Natural killer cell (primary cell): Measurements from ENCODE around the gene HSPB2. TPM values are rescaled to one million over a fixed set of nuclear protein-coding genes. Genes with fewer than 3 reads are reported as not detected.

ENCODE experiments used
- ATAC-seq, 3 donors: fragments of 150-1000 bp in 2 of 3; fragments of 200-7000 bp in 1 of 3; cut with Tn5 transposase; 1 replicate in 1 of 3; 2 replicates in 2 of 3; pipeline ENCODE4 v1.10.0; 2021; ENCODE audit warnings: mild to moderate bottlenecking in 2 of 3, moderate library complexity in 2 of 3
- DNase-seq, 2 donors: peaks; one replicate each; pipeline versions ENCODE4 v3.0.0 to v3.0.0-alpha.2; 2013 to 2021; ENCODE audit warnings: mixed read lengths in 1 of 2
- H3K27ac ChIP-seq: one replicate; pipeline ENCODE4 v1.5.1; 2013; ENCODE audit warnings: mild to moderate bottlenecking, low read length
- H3K27me3 ChIP-seq: one replicate; pipeline ENCODE4 v1.6.1; 2013; ENCODE audit warnings: low read length; ENCODE audit not compliant: control insufficient read depth, insufficient read depth
- H3K36me3 ChIP-seq: one replicate; pipeline ENCODE4 v1.6.1; 2013; ENCODE audit warnings: low read length; ENCODE audit not compliant: control insufficient read depth, insufficient read depth
- H3K4me1 ChIP-seq: one replicate; pipeline ENCODE4 v1.6.1; 2013; ENCODE audit warnings: low read length; ENCODE audit not compliant: control insufficient read depth, insufficient read depth
- H3K4me3 ChIP-seq: one replicate; pipeline ENCODE4 v1.5.1; 2013; ENCODE audit warnings: low read length
- H3K9me3 ChIP-seq: one replicate; pipeline ENCODE4 v1.6.1; 2013; ENCODE audit warnings: low read length; ENCODE audit not compliant: control insufficient read depth, insufficient read depth
- H3K27ac Mint-ChIP-seq, 2 donors: one replicate each; pipeline ENCODE4 v1.8.0; 2022; ENCODE audit warnings: mild to moderate bottlenecking in 2 of 2, mixed read lengths in 2 of 2, moderate library complexity in 1 of 2
- H3K27me3 Mint-ChIP-seq, 2 donors: one replicate each; pipeline ENCODE4 v1.8.0; 2022; ENCODE audit warnings: low read depth in 2 of 2, mixed read lengths in 2 of 2
- H3K36me3 Mint-ChIP-seq: one replicate; pipeline ENCODE4 v1.8.0; 2022; ENCODE audit warnings: mixed read lengths
- H3K4me1 Mint-ChIP-seq, 2 donors: one replicate each; pipeline ENCODE4 v1.8.0; 2022; ENCODE audit warnings: mixed read lengths in 2 of 2
- H3K4me3 Mint-ChIP-seq: one replicate; pipeline ENCODE4 v1.8.0; 2022; ENCODE audit warnings: mild to moderate bottlenecking, moderate library complexity, mixed read lengths
- H3K9me3 Mint-ChIP-seq, 2 donors: one replicate each; pipeline ENCODE4 v1.8.0; 2022; ENCODE audit warnings: mixed read lengths in 2 of 2
- CTCF ChIP-seq: fragments of 200-600 bp; IDR thresholded peaks from one replicate; pipeline ENCODE4 v1.8.0; 2022; ENCODE audit warnings: antibody characterized with exemption
- WGBS: methylation state at CpG from one replicate; pipeline ENCODE4 v1.1.7; 2013; ENCODE audit warnings: missing lambda C conversion rate; ENCODE audit not compliant: insufficient coverage; 5-methylcytosine and 5-hydroxymethylcytosine counted together
- intact Hi-C: fragments of 100-400 bp; cut with micrococcal nuclease; formaldehyde crosslinking; loops from one replicate; pipeline ENCODE4 v1.14.2; 2022
- total RNA-seq, 4 donors: library from RNA; stranded (reverse); fragments of 120-200 nt in 1 of 4; gene quantifications; one replicate each; pipeline versions ENCODE4 v1.2.3 to v1.2.4, GENCODE V29; 2013 to 2022

HSPB2 gene
- total RNA-seq, 3 donors from 2014 or later (not counting 1 experiment from before 2014, with no cell fraction given): not detected

DNA sequence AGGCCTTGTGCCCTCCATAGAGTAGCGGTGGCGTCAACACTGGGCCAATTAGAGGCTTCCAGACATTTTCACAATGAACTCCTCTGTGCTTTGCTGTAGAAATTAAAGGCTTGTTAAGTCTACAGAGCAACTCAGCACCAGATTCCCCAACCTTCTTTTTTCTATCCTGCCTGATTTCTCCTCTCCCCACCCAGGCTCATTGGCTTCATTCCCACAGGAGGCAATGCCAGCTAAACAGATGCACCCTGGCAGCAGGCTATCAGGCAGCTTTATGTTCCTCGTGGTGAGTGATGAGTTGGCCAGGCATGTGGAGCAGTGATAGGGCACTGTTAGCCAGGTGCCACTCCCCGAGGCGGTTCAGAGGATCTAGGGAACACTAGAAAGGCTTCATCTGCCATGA, 29.4 kb downstream of the HSPB2 start:
- 90% methylated on average over 5 of the region's 5 CpGs for WGBS
- ATAC-seq: no peak
- no peak for DNase-seq

GRCh38 chr11:111942829-111943228, 30.3 kb downstream of the HSPB2 start:
- Histone ChIP-seq H3K9me3 (no peaks in the 10 kb centered on the region), H3K27ac (no peak overlapping the region), H3K36me3 (no peaks in the 10 kb centered on the region), H3K27me3 (no peaks in the 10 kb centered on the region), H3K4me3 (no peak overlapping the region), H3K4me1 (peaks cover 10% of the 10 kb centered on the region)
- Mint-ChIP-seq H3K9me3 (no peaks in the 10 kb centered on the region), H3K36me3 (no peaks in the 10 kb centered on the region), H3K4me3 (no peak overlapping the region), H3K27me3 (peaks cover 2 to 7% of the 10 kb centered on the region in 2 donors), H3K27ac (no peak overlapping the region), H3K4me1 (peaks cover 14 to 17% of the 10 kb centered on the region in 2 donors)
- ATAC-seq (no peak), DNase-seq (no peak)
- 89% methylated on average over 7 of the region's 7 CpGs for WGBS
- intact Hi-C loops: no loop called here
- TF ChIP-seq CTCF: no peak

More for the DNA sequence above, 29.4 kb downstream of the HSPB2 start:
- Mint-ChIP-seq H3K4me3 (no peak overlapping the region), H3K4me1 (peaks cover 17 to 18% of the 10 kb centered on the region in 2 donors), H3K27ac (no peak overlapping the region), H3K36me3 (no peaks in the 10 kb centered on the region), H3K27me3 (peaks cover 2 to 7% of the 10 kb centered on the region in 2 donors), H3K9me3 (no peaks in the 10 kb centered on the region)
- Histone ChIP-seq H3K9me3 (no peaks in the 10 kb centered on the region), H3K27me3 (no peaks in the 10 kb centered on the region), H3K4me1 (peaks cover 18% of the 10 kb centered on the region), H3K27ac (no peak overlapping the region), H3K36me3 (no peaks in the 10 kb centered on the region), H3K4me3 (no peak overlapping the region)
- intact Hi-C loops: no loop called here
- TF ChIP-seq CTCF: no peak

DNA sequence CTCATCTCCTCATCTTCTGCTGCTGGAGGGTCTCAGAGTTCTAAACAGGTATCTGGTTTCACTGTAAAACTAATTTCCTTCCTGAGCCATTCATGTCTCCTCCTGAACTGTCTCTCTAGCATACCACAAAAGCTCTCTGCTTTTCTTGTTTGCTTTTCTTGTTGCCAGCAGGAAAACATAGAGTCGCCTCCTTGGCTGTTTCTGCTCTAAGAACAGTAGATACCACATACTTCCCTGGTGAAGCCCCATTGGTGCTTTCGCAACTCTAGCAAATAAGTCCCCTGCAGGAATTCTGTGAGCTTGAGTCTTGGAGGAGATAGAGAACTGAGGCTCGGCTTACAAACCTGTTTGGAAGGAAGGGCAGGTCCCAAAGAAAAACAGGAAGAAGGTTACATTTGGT, 31.6 kb downstream of the HSPB2 start:
- H3K9me3 Mint-ChIP-seq: no peaks in the 10 kb centered on the region
- DNase-seq (no peak), ATAC-seq (no peak)
- no peak overlapping the region for H3K27ac Mint-ChIP-seq
- H3K4me1 Mint-ChIP-seq: peaks cover 5 to 17% of the 10 kb centered on the region in 2 donors
- peaks cover 2 to 7% of the 10 kb centered on the region in 2 donors for H3K27me3 Mint-ChIP-seq
- WGBS: 68% methylated on average over 3 of the region's 3 CpGs
- H3K27ac ChIP-seq: no peak overlapping the region
- no peaks in the 10 kb centered on the region for H3K36me3 ChIP-seq
- no peaks in the 10 kb centered on the region for H3K36me3 Mint-ChIP-seq
- H3K4me3 ChIP-seq: no peak overlapping the region
- intact Hi-C loops: no loop called here
- H3K27me3 ChIP-seq: no peaks in the 10 kb centered on the region
- no peak for TF ChIP-seq CTCF
- no peak overlapping the region for H3K4me3 Mint-ChIP-seq
- H3K9me3 ChIP-seq: no peaks in the 10 kb centered on the region
- peaks cover under 1% of the 10 kb centered on the region for H3K4me1 ChIP-seq

DNA sequence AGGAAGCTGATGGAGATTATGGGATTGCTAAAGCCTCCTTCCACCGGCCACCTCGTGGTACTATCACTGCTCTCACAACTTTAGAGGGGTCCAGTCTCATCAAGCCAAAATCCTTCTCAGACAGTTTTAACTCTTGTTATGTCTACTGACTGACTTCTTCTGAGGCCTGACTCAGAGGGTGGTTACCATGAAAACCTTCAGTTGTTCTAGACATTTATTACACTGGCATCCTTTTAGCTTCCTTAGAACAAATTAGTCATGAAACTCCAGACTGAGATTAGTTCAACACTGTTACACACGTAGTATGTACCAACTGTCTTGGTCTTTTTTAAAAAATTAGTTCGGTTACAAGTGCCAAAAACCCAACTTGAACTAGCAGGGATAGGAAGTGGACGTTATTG, 32.1 kb downstream of the HSPB2 start:
- ATAC-seq (no peak), DNase-seq (no peak)
- H3K4me3 Mint-ChIP-seq: no peak overlapping the region
- no peaks in the 10 kb centered on the region for H3K9me3 Mint-ChIP-seq
- H3K36me3 Mint-ChIP-seq: no peaks in the 10 kb centered on the region
- Histone ChIP-seq H3K36me3 (no peaks in the 10 kb centered on the region), H3K27me3 (no peaks in the 10 kb centered on the region), H3K9me3 (no peaks in the 10 kb centered on the region), H3K4me1 (peaks cover 6% of the 10 kb centered on the region), H3K4me3 (no peak overlapping the region), H3K27ac (no peak overlapping the region)
- H3K4me1 Mint-ChIP-seq: peaks cover 5 to 18% of the 10 kb centered on the region in 2 donors
- H3K27me3 Mint-ChIP-seq: peaks cover 2 to 7% of the 10 kb centered on the region in 2 donors
- TF ChIP-seq CTCF: no peak
- intact Hi-C loops: no loop called here
- 79% methylated on average over 5 of the region's 5 CpGs for WGBS
- no peak overlapping the region for H3K27ac Mint-ChIP-seq
